T-helper 9 cell (primary cell): ENCODE results near the gene PI4K2A.

Experiments
- DNase-seq: peaks from one replicate; pipeline ENCODE4 v3.0.0-alpha.2; 2020

The PI4K2A gene

GRCh38 chr10:97708167-97708566 lies 67.7 kb downstream of the PI4K2A start:
- DNase-seq, result no peak

GRCh38 chr10:97708976-97709946 lies 68.8 kb downstream of the PI4K2A start:
- DNase-seq, result peak; percentile 27

DNA sequence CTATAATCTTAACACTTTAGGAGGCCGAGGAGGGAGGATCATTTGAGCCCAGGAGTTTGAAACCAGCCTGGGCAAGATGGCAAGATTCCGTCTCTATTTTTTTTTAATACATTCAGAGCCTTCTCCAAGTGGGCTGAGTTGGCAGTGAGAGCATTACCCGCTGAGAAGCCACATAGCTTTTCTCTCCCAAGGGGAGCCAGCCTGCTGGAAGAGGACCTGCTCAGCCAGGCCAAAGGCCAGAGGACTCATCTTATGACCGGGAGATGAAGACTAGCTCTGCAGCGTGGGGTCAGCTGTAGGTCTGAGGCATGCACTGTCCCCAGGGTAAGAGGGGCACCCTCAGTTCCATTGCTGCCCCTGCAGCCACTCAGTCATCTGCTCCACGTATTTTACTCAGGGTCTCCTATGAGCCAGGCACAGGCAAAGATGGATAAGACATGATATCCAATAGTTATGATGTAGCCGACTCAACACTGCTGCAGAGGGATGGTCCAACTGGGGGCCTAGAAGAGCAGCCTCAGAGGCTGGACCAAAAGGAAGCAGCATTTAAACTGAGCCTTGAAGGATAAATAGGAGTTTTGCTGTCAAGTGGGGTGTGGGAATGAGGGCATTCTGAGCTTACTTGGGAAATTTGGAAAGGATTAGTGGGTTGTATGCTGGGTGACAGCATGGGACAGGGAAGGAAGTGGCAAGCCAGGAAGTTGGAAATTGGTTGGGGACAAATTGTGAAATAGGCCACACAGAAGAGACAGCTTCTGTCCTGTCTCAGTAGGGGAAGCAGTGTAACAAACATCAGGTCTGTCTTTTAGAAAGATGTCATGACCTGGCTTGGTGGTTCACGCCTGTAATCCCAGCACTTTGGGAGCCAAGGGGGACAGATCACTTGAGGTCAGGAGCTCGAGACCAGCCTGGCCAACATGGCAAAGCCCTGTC lies 71.4 kb downstream of the PI4K2A start:
- DNase-seq, result no peak

DNA sequence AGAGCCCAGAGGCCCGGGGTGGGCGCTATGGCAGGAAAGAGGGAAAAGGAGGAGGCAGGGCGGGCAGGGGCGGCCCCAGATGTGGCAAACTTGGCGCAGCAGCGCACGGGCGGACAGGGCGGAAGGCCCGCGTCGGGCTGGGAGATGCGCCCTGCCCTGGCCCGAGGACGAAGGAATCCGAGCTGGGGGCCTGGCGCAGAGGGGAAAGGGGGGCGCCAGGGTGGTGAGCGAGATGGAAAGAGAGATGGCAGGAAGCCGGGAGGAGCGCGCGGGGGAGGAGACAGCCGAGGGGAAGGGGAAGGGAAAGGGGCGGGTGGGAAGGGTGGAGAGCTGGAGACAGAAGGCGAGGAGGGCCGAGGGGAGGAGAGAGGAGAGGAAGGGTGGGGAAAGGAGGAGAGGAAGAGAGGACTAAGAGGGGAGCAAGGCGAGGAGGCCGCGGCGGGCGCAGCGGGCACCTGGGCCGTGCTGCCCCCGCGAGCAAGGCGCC lies 72.9 kb downstream of the PI4K2A start, which contains the start of gene MARVELD1:
MARVELD1 (plus strand) TSS at position 392 of the 487 bp plus-strand sequence. CDS start 147 bp downstream, outside the sequence.
- no peak for DNase-seq

GRCh38 chr10:97713826-97714400 lies 73.4 kb downstream of the PI4K2A start:
- DNase-seq, result peak; percentile 44

- no peak for DNase-seq
These were observed 74.2 kb downstream of the PI4K2A start for GRCh38 chr10:97714401-97715258.

GRCh38 chr10:97715259-97715874 lies 74.9 kb downstream of the PI4K2A start:
- no peak for DNase-seq

- DNase-seq, result no peak
These were observed 77.2 kb downstream of the PI4K2A start for GRCh38 chr10:97717627-97718026.

DNA sequence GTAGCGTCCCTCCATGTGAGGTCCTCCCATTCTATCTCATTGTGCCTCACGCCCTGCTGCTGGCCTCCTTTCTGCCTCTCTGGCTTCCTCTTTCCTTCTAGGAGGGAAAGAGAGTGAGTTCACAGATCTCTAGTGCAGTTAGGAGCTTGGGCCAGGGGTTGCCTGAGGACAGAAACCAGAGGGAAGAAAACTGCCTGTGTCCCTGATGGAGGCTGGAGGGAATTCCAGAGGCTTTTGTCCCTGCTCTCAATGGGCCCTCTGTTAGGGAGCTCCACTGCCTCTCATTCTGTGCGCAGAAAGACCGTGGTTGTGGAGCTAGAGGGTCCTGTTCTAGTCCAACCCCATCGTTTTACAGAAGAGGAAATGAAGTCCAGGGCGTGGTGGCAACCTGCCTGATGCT lies 77.7 kb downstream of the PI4K2A start:
- no peak for DNase-seq

DNA sequence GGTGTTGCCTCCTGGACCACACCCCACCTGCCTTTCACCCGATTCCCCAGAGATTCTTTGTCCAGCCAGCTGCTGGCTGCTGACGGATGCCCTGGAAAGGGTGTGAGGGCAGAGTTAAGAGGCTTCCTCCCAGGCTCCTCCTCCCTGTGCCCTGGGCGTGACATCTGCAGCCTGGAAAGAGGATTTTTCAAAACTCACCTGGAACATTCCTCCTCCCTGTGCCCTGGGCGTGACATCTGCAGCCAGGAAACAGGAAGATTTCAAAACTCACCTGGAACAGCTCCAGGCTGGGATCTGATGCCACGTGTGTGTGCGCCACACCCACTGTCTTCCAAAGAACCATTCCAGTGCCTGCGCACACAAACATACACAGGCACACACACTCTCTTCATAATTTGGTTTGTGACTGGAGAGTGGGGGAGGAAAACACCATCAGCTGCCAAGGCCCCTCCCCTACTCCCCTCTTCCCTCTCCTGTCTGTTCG lies 78.2 kb downstream of the PI4K2A start:
- DNase-seq, result no peak

DNA sequence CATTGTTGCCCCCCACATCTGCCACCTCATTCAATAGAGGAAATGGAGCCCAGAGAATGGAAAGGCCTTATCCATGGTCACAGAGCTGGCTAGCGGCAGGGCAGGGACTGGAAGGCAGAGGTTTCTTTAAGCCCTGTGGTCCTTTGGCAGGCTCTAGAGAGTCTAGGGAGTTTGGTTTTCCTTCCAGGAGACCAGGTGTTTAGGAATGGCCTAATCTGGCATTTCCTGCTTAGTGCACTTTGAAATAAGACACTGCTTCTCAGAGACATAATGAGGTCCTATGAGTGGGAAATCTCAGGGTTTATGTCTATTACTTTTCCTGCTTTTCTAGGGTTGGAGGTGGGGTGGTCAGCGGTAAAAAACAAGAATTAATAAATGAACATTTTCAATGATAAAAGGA lies 79.1 kb downstream of the PI4K2A start:
- no peak for DNase-seq

DNA sequence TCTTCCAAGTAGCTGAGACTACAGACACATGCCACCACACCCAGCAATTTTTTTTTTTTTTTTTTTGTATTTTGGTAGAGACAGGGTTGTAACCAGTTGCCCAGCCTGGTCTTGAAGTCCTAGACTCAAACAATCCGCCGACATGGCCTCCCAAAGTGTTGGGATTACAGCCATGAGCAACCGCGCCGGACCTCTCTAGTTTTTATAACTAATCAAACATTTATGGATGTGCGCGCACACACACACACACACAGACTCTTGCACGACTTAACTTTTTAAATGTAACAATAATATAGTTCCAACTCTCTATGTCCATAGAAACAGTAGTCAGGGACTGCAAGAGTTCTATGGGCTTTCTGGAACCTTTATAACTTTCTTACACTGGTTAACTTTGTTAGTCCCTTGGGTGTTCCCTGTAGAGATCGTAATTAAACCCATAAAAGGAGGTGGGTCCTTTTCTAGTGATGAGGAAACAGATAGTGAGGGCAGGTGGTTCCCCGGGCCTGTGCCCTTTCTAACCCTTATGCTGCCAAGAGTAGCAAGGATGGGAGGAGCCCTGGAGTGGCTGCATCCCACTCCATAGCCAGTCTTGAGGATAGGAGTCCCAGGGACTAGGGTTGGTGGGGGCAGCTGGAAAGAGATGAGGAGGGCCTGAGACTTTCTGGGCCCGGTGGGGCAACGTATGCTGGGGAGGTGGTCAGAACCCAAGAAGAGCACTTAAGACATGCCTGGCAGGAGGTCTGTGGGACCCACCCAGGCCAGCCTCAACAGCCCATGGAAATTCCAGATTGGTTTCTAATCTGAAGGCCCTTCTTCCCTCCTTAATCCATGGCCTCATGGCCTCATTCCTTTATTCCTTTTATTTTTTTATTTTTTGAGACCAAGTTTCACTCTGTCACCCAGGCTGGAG lies 81.7 kb downstream of the PI4K2A start:
- DNase-seq, result no peak

DNA sequence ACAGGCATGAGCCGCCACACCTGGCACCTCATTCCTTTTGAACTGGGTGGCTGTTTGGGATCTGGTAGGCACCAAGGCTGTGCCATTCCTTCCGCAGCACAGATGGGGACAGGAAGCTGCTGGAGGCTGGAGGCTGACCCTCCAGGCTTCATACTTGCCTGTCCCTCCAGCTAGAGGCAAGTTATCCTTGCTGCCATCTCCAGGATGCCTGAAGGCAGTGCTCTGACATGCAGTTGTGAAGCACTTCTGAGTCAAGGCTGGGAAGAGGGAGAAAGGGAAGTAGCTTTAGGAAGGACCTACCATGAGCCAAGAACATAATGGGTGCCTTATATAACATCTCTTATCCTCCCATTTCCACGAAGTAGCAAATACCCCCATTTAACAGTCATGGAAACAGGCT lies 82.5 kb downstream of the PI4K2A start:
- no peak for DNase-seq

DNA sequence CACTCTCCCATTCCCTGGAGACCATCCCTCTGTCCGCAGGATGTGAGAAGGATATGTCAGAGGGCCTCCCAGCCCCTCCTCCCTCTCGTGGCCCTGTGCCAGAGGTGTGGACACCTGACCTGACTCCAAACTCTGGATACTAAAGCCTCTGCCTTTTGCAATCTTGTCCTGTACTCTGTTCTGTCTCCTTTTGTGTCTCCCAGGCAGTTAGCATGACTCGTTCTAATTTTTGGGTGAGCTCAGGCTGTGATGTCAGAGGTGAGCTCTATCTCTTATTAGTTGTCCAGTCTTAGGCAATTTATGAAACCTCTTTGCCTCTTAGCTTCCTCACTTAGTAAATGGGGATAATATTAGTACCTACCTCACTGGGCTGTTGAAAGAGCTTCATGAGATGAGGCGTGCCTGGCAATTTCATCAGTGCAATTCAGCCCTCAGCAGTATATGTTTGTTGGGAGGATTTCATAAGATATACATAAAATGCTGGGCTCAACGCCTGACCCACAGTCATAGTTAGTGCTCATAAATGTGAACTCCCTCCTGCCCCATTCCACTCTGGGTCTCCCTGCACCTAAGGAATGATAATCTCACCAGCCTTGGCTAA lies 84.0 kb downstream of the PI4K2A start:
- no peak for DNase-seq
